Gastrocnemius medialis (tissue), 4 donors: ENCODE results near the gene CRISPLD2.

Source experiments
- CTCF ChIP-seq, 5 experiments: fragments of 450-650 bp in 3 of 5; fragments of 200-600 bp in 2 of 5; sonication (generic) in 2 of 5; IDR thresholded peaks in 4 of 5; conservative IDR thresholded peaks in 1 of 5; 1 replicate in 4 of 5; 2 replicates in 1 of 5; pipeline ENCODE4 v1.5.1; 2016 to 2019; ENCODE audit warnings: antibody characterized with exemption in 5 of 5, mild to moderate bottlenecking in 3 of 5, moderate library complexity in 3 of 5
- POLR2A ChIP-seq, 2 donors: fragments of 450-650 bp; IDR thresholded peaks; one replicate each; pipeline ENCODE4 v1.6.1; 2017; ENCODE audit warnings: antibody characterized with exemption in 2 of 2, mild to moderate bottlenecking in 2 of 2, moderate library complexity in 2 of 2

- no peak for TF ChIP-seq CTCF (IDR thresholded peaks at IDR 0.05 in 4 of 5, conservative IDR thresholded peaks at IDR 0.05 in 1 of 5)
- no peak for TF ChIP-seq POLR2A (IDR thresholded peaks at IDR 0.05)
Observed at GRCh38 chr16:84851192-84852127, 31.7 kb downstream of the CRISPLD2 start.
